Left lung (tissue), 10 donors: ENCODE measurements around the gene SFSWAP. TPM values are rescaled to one million over a fixed set of nuclear protein-coding genes. Genes with fewer than 3 reads are reported as not detected.
A peak's percentile ranks its signal among the peaks of the same experiment; 100 is the strongest.

ENCODE experiments used
- ATAC-seq: fragments of 200-7000 bp; cut with Tn5 transposase; one replicate; pipeline ENCODE4 v1.9.1; 2020; ENCODE audit warnings: moderate library complexity
- DNase-seq, 4 donors: peaks; one replicate each; pipeline ENCODE4 v3.0.0-alpha.2; 2013 to 2020
- H3K27ac ChIP-seq, 2 donors: fragments of 200-600 bp; sonication (generic) in 1 of 2; one replicate each; pipeline versions ENCODE4 v1.5.0 to v1.8.0; 2020 to 2021
- H3K27me3 ChIP-seq, 2 donors: fragments of 200-600 bp; sonication (generic) in 1 of 2; one replicate each; pipeline versions ENCODE4 v1.5.0 to v1.8.0; 2020 to 2021
- H3K36me3 ChIP-seq, 2 donors: fragments of 200-600 bp; sonication (generic) in 1 of 2; one replicate each; pipeline versions ENCODE4 v1.5.0 to v1.8.0; 2020 to 2021
- H3K4me1 ChIP-seq, 2 donors: fragments of 200-600 bp; one replicate each; pipeline ENCODE4 v1.8.0; 2021
- H3K4me3 ChIP-seq, 2 donors: fragments of 200-600 bp; sonication (generic) in 1 of 2; one replicate each; pipeline versions ENCODE4 v1.5.0 to v1.8.0; 2020 to 2021; ENCODE audit warnings: mild to moderate bottlenecking in 1 of 2
- H3K9me3 ChIP-seq, 2 donors: fragments of 200-600 bp; sonication (generic) in 1 of 2; one replicate each; pipeline versions ENCODE4 v1.5.0 to v1.8.0; 2020 to 2021
- intact Hi-C, 2 donors: fragments of 100-400 bp; cut with DNase I; formaldehyde crosslinking; loops; one replicate each; pipeline versions ENCODE4 v1.11.2 to v1.14.2; 2022
- polyA plus RNA-seq, 6 donors: library from polyadenylated mRNA; unstranded; fragments of 120-200 nt; gene quantifications; one replicate each; pipeline ENCODE4 v1.2.1, GENCODE V29; 2013; ENCODE audit not compliant: insufficient read length in 6 of 6
- total RNA-seq, 2 donors: library from RNA; stranded (reverse); fragmentation: NEBNext Ultra II Directional; extraction: Animal tissue kit (Norgen Biotek cat#: 25700); gene quantifications; one replicate each; pipeline ENCODE4 v1.2.1, GENCODE V29; 2021
- TF ChIP-seq, protein P1 (sequence below), 2 donors: fragments of 200-600 bp; sonication (generic) in 1 of 2; IDR thresholded peaks; one replicate each; pipeline versions ENCODE4 v1.5.0 to v1.8.0; 2021; ENCODE audit warnings: antibody characterized with exemption in 2 of 2
- donor health status: DM: no; HTN: yes; CAD: no.
- donor health status: DM: no; HTN: no; CAD: no.

Gene SFSWAP
- total and polyA plus RNA-seq, 8 donors, result 26.0 to 68.8 (median 50.8) TPM

DNA sequence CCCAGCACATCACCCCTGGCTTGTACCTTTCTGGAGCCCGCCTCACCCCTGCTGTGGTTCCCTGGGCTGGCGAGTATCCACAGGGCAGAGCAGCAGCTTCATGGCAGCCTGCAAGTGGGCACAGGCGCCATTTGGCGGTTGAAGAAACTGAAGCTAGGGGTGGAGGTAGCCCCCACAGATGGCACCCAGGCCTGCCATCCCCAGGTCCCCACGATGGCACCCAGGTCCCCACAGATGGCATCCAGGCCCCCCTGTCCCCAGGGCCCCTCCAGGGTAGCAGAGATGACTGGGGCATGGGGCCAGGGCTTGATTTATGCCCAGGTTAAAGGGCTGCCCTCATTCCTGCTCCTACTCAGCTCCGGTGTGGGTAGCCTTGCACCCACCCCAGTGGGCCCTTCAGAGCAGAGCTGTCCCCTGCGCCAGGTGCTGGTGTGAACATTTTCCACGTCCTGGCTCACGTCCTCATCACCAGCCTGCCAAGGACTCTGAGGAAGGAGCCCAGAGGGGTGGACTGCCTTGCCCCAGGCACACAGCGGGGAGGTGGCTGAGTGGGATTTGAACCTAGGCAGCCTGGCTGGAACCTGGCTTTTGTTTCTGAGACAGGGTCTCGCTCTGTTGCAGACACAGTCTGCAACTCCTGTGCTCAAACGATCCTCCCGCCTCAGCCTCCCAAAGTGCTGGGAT is 126.0 kb downstream of the SFSWAP start:
- Histone ChIP-seq H3K4me3 (no peak overlapping the region), H3K4me1 (peaks cover 0 to 7% of the 10 kb centered on the region in 2 donors), H3K27me3 (peaks cover 6 to 52% of the 10 kb centered on the region in 2 donors), H3K36me3 (no peaks in the 10 kb centered on the region), H3K9me3 (no peaks in the 10 kb centered on the region), H3K27ac (no peak overlapping the region)
- TF ChIP-seq, protein P1, sequence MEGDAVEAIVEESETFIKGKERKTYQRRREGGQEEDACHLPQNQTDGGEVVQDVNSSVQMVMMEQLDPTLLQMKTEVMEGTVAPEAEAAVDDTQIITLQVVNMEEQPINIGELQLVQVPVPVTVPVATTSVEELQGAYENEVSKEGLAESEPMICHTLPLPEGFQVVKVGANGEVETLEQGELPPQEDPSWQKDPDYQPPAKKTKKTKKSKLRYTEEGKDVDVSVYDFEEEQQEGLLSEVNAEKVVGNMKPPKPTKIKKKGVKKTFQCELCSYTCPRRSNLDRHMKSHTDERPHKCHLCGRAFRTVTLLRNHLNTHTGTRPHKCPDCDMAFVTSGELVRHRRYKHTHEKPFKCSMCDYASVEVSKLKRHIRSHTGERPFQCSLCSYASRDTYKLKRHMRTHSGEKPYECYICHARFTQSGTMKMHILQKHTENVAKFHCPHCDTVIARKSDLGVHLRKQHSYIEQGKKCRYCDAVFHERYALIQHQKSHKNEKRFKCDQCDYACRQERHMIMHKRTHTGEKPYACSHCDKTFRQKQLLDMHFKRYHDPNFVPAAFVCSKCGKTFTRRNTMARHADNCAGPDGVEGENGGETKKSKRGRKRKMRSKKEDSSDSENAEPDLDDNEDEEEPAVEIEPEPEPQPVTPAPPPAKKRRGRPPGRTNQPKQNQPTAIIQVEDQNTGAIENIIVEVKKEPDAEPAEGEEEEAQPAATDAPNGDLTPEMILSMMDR (IDR thresholded peaks at IDR 0.05), result no peak
- intact Hi-C loops, result no loop called here
- ATAC-seq (no peak), DNase-seq (no peak)

DNA sequence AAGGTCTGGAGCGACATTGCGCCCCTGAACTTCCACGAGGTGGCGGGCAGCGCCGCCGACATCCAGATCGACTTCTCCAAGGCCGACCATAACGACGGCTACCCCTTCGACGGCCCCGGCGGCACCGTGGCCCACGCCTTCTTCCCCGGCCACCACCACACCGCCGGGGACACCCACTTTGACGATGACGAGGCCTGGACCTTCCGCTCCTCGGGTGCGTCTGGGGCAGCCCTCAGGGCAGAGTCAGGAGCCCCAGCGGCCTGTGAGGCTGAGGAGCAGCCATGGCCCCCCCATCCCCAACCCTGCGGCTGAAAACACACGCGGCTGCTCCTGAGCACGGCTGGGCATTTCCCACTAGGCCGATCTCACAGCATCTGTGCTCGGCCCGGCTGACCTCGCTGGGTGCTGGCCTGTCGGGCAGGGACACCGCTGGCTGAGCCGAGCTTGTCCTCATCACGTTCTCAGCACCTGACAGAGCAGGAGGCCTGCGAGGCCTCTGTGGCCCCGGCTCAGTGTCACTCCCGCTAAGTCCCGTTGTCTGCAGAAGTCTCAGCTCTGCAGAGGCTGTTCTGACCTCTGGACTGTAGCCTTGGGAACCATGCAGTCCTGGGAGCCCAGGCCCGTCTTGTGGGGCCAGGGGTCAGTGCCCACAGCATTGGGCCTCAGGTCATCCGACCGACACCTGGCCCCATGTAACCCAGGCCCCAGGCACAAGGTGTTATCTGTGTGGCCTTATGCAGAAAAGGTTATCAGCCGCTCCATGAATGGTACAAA is 129.9 kb downstream of the SFSWAP start:
- Histone ChIP-seq H3K4me1 (no peaks in the 10 kb centered on the region), H3K27ac (no peak overlapping the region), H3K27me3 (peaks cover 0 to 16% of the 10 kb centered on the region in 2 donors), H3K4me3 (no peak overlapping the region), H3K36me3 (peaks cover 0 to 15% of the 10 kb centered on the region in 2 donors), H3K9me3 (no peaks in the 10 kb centered on the region)
- ATAC-seq, result no peak
- no peak for DNase-seq
- intact Hi-C loops, result no loop called here
- TF ChIP-seq, protein P1 (IDR thresholded peaks at IDR 0.05), result no peak

DNA sequence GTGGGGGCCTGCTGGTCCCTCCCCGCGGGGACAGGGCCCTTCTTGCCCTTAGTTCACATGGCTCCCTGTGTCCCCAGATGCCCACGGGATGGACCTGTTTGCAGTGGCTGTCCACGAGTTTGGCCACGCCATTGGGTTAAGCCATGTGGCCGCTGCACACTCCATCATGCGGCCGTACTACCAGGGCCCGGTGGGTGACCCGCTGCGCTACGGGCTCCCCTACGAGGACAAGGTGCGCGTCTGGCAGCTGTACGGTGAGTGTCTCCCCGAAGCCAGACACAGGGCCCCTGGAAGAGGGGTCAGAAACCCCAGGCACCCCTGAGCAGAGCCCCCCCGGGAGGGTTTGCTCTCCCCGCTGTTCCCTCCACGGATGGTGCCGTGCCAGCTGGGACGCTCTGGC is 130.7 kb downstream of the SFSWAP start:
- Histone ChIP-seq H3K4me1 (no peaks in the 10 kb centered on the region), H3K36me3 (peaks cover 0 to 15% of the 10 kb centered on the region in 2 donors), H3K4me3 (no peak overlapping the region), H3K27me3 (peaks cover 0 to 13% of the 10 kb centered on the region in 2 donors), H3K27ac (no peak overlapping the region), H3K9me3 (no peaks in the 10 kb centered on the region)
- ATAC-seq (no peak), DNase-seq (peak in 1 of 4 donors; percentile 50)
- TF ChIP-seq, protein P1 (IDR thresholded peaks at IDR 0.05), result no peak
- intact Hi-C loops, result no loop called here

DNA sequence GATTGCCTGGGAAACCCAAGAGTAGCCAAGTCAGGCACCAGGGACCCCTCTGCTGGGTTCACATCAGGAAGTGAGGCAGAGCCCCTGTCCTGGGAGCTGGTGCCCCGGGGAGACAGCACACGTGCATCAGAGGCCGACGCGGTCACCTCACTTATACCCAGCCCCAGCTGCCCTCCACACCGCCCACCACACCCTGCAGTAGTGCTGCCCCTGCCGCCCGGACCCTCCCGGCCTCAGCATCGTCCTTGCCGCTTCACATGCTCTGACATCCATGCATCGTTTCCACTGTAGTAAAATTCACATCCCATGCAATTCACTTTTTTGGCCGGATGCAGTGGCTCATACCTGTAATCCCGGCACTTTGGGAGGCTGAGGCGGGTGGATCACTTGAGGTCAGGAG is 131.3 kb downstream of the SFSWAP start:
- Histone ChIP-seq H3K36me3 (peaks cover 0 to 18% of the 10 kb centered on the region in 2 donors), H3K27me3 (peaks cover 0 to 7% of the 10 kb centered on the region in 2 donors), H3K27ac (no peak overlapping the region), H3K9me3 (no peaks in the 10 kb centered on the region), H3K4me1 (no peaks in the 10 kb centered on the region), H3K4me3 (no peak overlapping the region)
- no peak for ATAC-seq
- peak in 1 of 4 donors; percentile 62 for DNase-seq
- TF ChIP-seq, protein P1 (IDR thresholded peaks at IDR 0.05), result no peak
- intact Hi-C loops, result no loop called here

DNA sequence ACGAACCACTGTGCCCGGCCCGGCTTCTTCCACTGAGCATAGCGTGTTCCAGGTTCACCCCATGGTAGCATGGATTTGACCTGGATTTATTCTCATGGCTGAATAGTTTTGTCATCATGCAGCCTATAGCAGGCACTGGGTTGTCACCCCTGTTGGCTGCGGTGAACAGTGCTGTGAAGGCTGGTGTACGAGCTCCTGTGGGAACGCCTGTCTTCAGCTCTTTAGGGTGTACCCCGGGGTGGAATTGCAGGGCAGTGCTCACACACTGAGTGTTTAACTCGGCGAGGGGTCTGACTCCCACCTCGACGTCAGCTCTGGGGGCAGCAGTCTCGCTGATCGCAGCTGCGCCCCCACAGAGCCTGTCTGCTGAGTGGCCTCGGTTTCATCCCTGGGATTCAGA is 132.6 kb downstream of the SFSWAP start:
- H3K4me3 ChIP-seq, result no peak overlapping the region
- no peaks in the 10 kb centered on the region for H3K27me3 ChIP-seq
- H3K27ac ChIP-seq, result no peak overlapping the region
- H3K9me3 ChIP-seq, result no peaks in the 10 kb centered on the region
- H3K36me3 ChIP-seq, result peaks cover 0 to 18% of the 10 kb centered on the region in 2 donors
- H3K4me1 ChIP-seq, result no peaks in the 10 kb centered on the region
- TF ChIP-seq, protein P1 (IDR thresholded peaks at IDR 0.05), result no peak
- no peak for DNase-seq
- no peak for ATAC-seq
- intact Hi-C loops, result no loop called here
